GM19438 (cell line): ENCODE data around the gene SMIM29.

Experiments
- ATAC-seq: cut with Tn5 transposase; IDR thresholded peaks from one replicate; pipeline ENCODE4 v1.9.1; 2021; ENCODE audit warnings: low read depth; ENCODE audit not compliant: unreplicated experiment

The SMIM29 gene

GRCh38 chr6:34200340-34200971 lies 48.4 kb downstream of the SMIM29 start:
- no peak for ATAC-seq

GRCh38 chr6:34196833-34197195 lies 52.0 kb downstream of the SMIM29 start:
- ATAC-seq, result no peak
